Stimulated activated CD4-positive, alpha-beta T cell treated with anti-CD3 and anti-CD28 coated beads, Interleukin-1b, Interleukin-23, amount 100 ng/mL, for 4 hours (primary cell): ENCODE measurements around the gene IFT80.
"Not testable (repeated sequence)": the region's sequence is repeated elsewhere in the genome, so short reads cannot be mapped to it uniquely, and the experiment has no call there.

Experiments used
- DNase-seq, 2 donors: peaks; one replicate each; pipeline ENCODE4 v3.0.0-alpha.2; 2020; ENCODE audit warnings: low read depth in 2 of 2

Gene IFT80

DNA sequence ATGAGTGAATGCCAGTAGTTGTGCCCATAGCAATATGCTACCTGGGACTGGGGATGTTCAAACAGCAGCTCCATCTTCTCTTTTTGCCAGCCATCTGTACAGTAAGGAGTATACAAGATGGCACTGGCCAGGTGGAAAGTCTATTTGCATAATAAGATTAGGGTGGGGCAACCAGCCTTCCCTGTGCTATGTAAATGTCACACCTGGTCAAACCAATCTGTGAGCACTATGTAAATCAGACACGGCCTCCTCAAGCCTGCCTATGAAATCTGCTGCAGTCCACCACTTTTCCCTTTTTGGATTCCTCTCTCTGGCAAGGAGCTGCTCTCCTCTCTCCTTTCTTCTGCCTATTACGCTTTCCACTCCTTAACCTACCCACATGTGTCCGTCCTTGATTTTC, 120.8 kb downstream of the IFT80 start:
- no peak for DNase-seq

DNA sequence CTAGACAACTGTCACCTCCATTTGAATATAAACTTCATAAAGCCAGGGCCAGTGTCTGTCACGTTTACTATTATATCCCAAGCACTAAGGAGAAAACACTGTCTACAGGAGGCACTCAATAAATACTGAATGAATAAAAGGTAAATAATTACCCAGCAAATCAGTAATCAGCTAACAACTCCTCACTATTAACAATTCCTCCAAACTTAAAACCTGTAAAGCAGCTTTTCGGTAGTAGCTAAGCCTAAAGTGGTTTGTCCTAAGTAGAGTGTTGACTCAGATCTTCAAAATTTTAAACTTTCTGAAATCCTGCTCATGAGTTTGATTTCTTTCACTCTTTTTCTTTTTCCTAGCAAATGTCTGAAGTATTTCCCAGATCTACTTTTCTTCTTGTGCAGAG, 133.9 kb downstream of the IFT80 start:
- no peak for DNase-seq

DNA sequence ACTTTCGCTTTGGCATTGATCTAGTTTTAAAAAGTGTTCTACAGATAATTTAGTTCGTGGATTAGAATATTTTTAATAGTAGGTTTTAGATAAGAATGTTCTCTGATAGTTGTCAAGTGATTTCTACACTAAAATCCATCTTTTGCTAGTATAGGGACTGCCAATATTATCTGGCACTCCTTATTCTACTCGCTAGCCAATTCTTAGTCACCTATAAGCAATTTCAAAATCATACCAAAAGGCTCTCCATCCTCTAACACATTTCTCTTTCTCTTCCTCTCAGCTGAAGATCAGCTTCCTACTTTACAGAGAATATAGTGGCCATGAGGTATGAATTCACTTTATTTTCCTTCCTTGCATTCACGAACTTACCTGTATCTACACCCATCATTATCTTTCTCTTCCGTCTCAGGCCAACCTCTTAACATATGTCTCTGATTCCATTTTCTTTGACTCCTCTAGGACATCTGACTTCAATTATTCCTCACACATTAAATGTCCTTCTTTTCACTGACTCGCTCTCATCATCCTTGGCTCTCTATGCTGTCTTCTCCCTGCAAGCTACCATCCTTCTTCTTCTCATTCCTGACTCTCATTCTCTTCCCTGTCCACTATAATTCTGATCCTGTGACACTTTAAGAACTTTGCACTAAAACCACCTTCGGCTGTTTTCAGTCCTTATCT, 138.3 kb downstream of the IFT80 start:
- no peak for DNase-seq

GRCh38 chr3:160259589-160259988, 139.4 kb downstream of the IFT80 start:
- no peak for DNase-seq

- no peak for DNase-seq
Observed at GRCh38 chr3:160257606-160258005, 141.4 kb downstream of the IFT80 start.

DNA sequence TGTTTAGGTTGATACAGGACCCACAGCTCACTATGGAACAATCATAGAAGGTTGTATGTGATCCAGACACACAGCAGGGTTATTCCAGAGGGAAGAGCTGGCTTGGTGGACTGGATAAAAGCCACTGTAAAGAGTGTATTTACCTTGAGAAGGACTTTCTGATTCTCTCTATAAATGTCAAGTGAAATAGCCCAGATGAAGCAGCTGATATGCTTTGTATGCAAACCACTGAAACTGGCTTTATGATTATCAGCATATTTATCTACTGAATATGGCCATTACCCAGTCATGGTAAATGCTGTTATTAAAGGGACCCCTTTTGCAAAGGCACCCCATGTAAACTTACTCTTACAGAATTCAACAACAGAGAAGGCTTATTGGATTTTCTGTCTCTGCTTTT, 145.7 kb downstream of the IFT80 start:
- no peak for DNase-seq

DNA sequence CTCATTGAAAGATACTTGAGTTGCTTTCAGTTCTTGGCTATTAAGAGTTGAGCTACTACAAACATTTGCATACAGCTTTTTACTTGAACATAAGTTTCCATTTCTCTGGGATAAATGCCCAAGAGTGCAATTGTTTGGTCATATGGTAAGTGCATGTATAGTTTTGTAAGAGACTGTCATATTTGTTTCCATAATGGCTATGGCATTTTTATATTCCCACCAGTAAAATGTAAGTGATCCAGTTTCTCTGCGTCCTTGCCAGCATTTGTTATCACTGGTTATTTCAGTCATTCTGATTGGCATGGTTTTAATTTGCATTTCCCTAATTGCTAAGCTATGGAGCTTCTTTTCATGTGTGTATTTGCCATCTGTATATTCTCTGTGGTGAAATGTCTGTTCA, 151.3 kb downstream of the IFT80 start:
- DNase-seq, result no peak

GRCh38 chr3:160245261-160245800, 153.7 kb downstream of the IFT80 start:
- no peak for DNase-seq

DNA sequence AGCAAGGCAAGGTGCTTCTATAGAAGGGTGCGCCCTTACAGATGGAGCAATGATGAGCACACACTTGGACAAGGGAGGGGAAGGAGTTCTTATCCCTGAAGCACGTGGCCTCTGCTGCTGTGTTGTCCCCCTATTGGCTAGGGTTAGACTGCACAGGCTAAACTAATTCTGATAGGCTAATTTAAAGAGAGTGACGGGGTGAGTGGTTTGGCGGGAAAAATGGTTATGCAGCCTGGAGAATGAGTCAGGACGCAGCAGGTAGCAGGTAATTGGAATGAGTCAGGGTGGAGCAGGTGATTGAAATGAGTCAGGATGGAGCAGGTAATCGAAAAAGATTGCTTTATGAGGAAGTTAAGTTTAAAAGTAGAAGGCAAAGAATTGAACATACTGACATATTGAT, 158.3 kb downstream of the IFT80 start:
- DNase-seq, result not testable (repeated sequence)

GRCh38 chr3:160232014-160232413, 167.0 kb downstream of the IFT80 start:
- DNase-seq, result no peak

GRCh38 chr3:160227419-160227818, 171.6 kb downstream of the IFT80 start:
- no peak for DNase-seq

DNA sequence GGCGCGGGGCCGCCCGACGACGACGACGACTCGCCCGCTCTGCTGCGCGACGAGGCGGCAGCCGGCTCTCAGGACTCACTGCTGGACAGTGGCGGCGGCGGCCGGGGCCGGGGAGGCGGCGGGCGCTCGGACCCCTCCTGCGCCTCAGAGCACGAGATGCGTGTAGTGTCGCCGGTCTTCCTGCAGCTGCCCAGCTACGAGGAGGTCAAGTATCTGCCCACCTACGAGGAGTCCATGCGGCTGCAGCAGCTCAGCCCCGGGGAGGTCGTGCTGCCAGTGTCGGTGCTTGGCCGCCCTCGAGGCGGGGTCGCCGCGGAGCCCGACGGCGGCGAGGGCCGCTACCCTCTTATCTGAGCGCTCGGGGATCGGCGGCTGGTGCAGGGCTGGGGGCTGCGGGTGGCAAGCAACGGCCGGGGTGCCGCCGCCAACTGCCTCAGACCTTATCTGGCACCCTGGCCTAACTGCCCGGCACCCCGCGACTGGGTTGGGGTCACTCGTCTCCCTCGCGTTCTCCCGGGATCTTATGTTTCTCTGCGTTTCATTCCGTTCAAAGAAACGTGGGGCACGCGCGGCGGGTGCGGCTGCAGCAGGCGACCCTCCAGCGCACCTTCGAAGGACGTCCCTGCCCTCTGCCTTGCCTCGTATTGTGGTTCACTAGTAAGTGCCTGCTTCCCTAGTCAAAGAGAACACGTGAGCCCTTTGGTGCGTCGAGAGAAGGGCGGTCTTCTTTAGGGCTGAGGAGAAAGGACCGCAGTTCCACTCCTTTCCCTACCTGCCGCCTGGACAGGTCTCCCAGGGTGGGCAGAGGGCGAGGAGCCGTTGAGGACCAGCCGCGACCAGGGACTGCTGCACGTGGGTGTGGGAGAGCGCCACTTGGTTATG, 172.8 kb downstream of the IFT80 start:
- DNase-seq, result no peak

GRCh38 chr3:160225176-160226025, 173.6 kb downstream of the IFT80 start, which contains the start of gene C3orf80:
Gene C3orf80, plus strand, starts transcription at chr3:160225422. Its CDS starts 214 bp downstream, at chr3:160225636.
- peak; percentile 18 to 37 for DNase-seq

GRCh38 chr3:160224811-160225175, 174.2 kb downstream of the IFT80 start:
- DNase-seq, result no peak

DNA sequence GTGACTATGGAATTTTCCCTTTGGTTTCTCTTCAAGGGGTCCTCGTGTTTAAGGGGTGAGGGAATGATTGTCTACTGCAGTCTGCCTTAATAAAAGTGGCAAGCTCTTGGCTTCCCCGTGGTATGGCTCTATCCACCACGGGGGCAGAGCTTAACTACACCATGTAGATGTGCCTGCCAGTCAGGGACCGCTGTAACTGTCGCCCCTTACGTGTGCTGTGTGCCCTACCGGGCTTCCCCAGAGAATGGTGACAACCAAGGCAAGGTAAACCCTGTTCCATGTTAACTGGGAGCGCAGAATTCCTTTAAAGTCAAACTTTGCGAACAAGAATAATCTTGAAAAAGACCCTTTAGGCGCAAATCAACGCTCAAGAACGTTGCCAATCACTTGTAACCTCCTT, 174.8 kb downstream of the IFT80 start:
- no peak for DNase-seq

DNA sequence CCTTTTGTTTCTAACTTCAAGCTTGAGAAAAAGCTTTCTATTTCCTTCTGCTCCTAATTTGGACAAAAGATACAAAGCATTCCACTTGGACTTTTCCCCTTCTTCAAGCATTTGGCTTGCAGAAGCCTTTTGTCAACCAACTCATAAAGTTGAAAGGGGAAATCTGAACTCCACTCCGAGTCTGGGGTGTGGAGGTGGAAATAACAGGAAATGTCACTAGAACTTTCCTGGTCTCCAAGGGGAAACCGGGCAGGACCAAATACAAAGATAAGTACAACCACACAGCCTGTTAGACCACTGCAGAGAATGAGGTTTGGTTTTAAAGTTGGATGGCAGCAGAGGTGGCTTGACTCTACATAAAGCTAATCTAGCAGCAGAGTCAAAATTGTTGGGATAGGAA, 178.0 kb downstream of the IFT80 start:
- no peak for DNase-seq

GRCh38 chr3:160220038-160220437, 179.0 kb downstream of the IFT80 start:
- DNase-seq, result no peak

DNA sequence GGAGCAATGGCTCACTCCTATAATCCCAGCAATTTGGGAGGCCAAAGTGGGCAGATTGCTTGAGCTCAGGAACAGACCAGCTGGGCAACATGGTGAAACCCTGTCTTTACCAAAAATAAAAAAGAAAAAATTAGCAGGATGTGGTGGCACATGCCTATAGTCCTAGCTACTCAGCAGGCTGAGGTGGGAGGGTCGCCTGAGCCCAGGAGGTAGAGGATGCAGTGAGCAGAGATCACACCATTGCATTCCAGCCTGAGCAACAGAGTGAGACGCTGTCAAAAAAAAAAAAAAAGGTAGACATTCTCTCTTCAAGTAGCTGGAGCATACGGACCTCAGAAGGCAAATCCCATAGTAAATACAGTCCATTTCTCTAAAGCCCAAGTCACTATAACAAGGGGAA, 180.9 kb downstream of the IFT80 start:
- no peak for DNase-seq

DNA sequence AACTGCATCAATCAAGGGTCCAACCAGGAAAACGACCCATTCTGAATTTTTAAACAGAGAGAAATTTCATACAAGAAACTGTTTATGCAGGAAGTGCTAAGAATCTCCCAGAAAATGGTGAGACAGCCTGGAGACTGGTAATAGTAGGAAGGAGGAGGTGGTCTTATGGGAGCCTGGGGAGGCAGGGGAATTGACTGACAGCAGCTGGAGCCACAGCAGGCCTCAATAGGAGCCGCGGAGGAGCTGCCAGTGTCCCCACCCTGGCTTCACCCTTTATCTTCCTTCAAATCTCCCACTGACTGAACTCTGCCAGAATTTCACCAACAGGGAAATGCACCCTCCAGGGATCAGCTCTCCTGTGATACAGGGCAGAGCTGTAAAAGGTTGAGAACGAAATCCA, 181.3 kb downstream of the IFT80 start:
- no peak for DNase-seq

DNA sequence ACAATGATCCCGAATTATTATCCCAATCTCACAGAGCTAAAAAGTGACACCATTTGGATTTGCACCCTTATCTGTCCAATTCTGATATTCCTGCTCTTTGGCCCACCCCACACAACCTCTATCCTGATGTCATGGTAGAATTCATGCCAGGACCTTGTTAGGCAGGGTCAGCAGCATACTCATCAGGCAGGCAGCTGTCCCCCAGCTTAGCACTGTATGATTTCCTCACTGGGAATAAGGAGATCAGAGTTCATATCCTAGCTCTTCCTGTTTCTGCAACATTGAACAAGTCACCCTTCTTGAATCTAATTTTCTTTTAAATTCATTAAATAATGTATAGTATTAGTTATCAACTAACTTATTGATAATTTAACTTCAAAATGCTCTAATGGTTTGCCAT, 185.8 kb downstream of the IFT80 start:
- no peak for DNase-seq

- no peak for DNase-seq
Observed at GRCh38 chr3:160210799-160211221, 188.2 kb downstream of the IFT80 start.

GRCh38 chr3:160210341-160210740, 188.7 kb downstream of the IFT80 start:
- no peak for DNase-seq
